HEK293 (cell line): ENCODE measurements around the gene GRIPAP1.

Experiments used
- CTCF ChIP-seq: fragments of 450-650 bp; formaldehyde crosslinking; IDR thresholded peaks from 2 replicates; pipeline ENCODE4 v1.5.1; 2016; ENCODE audit warnings: missing biosample characterization, missing genetic modification characterization
- REST ChIP-seq: fragments of 450-650 bp; formaldehyde crosslinking; IDR thresholded peaks from 2 replicates; pipeline ENCODE4 v1.5.1; 2016; ENCODE audit warnings: missing biosample characterization, missing genetic modification characterization
- SP2 ChIP-seq: fragments of 450-650 bp; formaldehyde crosslinking; IDR thresholded peaks from 2 replicates; pipeline ENCODE4 v1.5.1; 2016; ENCODE audit warnings: missing biosample characterization, missing genetic modification characterization
- ZNF133 ChIP-seq: fragments of 450-650 bp; formaldehyde crosslinking; IDR thresholded peaks from 2 replicates; pipeline ENCODE4 v1.5.1; 2016; ENCODE audit warnings: missing biosample characterization, missing genetic modification characterization
- ZNF335 ChIP-seq: fragments of 450-650 bp; formaldehyde crosslinking; conservative IDR thresholded peaks from 2 replicates; pipeline ENCODE4 v1.5.1; 2016; ENCODE audit warnings: missing biosample characterization, missing genetic modification characterization
- ZNF530 ChIP-seq: fragments of 450-650 bp; formaldehyde crosslinking; IDR thresholded peaks from 2 replicates; pipeline ENCODE4 v1.5.1; 2016; ENCODE audit warnings: low read depth, missing biosample characterization, missing genetic modification characterization
- ZNF629 ChIP-seq: fragments of 450-650 bp; formaldehyde crosslinking; IDR thresholded peaks from 2 replicates; pipeline ENCODE4 v1.5.1; 2017; ENCODE audit warnings: missing biosample characterization, missing genetic modification characterization

GRCh38 chrX:48976086-48976485 is 26.0 kb downstream of the GRIPAP1 start:
- TF ChIP-seq ZNF335 (tag by site-specific recombination) (no peak), REST (no peak), CTCF (no peak), SP2 (tag by site-specific recombination) (no peak), ZNF629 (tag by site-specific recombination) (no peak), ZNF133 (tag by site-specific recombination) (no peak), ZNF530 (tag by site-specific recombination) (no peak)
